Suppressor macrophage treated with lipopolysaccharide for 4 hours (primary cell): ENCODE measurements around the gene LRRTM3.

Experiments used
- DNase-seq: peaks from one replicate; pipeline ENCODE4 v3.0.0-alpha.2; 2020

Gene LRRTM3

DNA sequence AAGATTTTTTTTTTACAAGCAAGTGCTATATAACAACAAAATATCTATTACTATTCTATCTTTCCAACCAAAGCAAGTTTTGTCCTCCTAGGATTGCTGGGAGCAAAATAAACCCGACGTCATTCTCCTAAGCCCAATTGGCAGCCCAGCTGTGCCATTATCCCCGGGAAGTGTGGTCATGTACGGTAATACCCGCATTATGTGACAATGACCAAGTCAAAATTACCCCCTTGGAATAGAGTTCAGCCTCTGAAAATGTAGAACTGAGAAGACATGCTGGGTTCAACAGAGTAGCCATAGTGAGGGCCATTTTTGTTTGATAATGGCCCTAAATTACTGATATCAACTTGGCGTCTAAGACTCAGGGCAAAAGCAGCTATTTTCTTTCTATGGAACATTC, 215.5 kb downstream of the LRRTM3 start:
- DNase-seq: no peak

DNA sequence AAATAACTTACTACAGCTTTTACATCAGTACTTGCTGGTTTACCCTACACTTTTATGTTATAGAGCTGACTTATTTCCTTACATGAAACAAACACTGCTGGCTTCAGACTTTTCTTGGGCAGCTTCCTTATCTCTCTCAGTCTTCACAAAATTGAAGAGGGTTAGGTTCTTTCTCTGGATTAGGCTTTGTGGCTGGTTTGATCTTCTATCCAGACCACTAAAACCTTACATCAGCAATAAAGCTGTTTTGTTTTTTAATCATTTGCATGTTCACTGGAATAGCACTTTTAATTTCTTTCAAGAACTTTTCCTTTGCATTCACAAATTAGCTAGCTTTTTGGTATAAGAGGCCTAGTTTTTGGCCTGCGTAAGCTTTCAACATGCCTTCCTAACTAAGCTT, 218.7 kb downstream of the LRRTM3 start:
- no peak for DNase-seq
